GM23338 (cell line): ENCODE data around the gene CNIH3. TPM values are rescaled to one million over a fixed set of nuclear protein-coding genes. Genes with fewer than 3 reads are reported as not detected.

Source experiments
- ATAC-seq: fragments of 200-7000 bp; cut with Tn5 transposase; 3 replicates; pipeline ENCODE4 v1.9.1; 2020
- DNase-seq: peaks from one replicate; pipeline ENCODE4 v3.0.0-alpha.2; 2015; ENCODE audit warnings: low spot score
- H2AFZ ChIP-seq: fragments of 200-600 bp; sonication (generic); 2 replicates; pipeline ENCODE4 v1.8.0; 2016; ENCODE audit warnings: antibody characterized with exemption, mild to moderate bottlenecking, moderate library complexity
- H3F3A ChIP-seq: fragments of 200-600 bp; sonication (generic); replicated peaks from 2 replicates; pipeline ENCODE4 v1.8.0; 2017; ENCODE audit warnings: antibody characterized with exemption, mixed run types, low read depth
- H3K27ac ChIP-seq: fragments of 200-600 bp; sonication (generic); 2 replicates; pipeline ENCODE4 v1.6.1; 2016; ENCODE audit warnings: low read depth
- H3K27me3 ChIP-seq: fragments of 200-600 bp; sonication (generic); 2 replicates; pipeline ENCODE4 v1.8.0; 2016; ENCODE audit warnings: mild to moderate bottlenecking, mixed run types, moderate library complexity; ENCODE audit not compliant: insufficient read depth
- H3K36me3 ChIP-seq: fragments of 200-600 bp; sonication (generic); 2 replicates; pipeline ENCODE4 v1.8.0; 2016; ENCODE audit warnings: mild to moderate bottlenecking; ENCODE audit not compliant: insufficient read depth
- H3K4me1 ChIP-seq: fragments of 200-600 bp; sonication (generic); 2 replicates; pipeline ENCODE4 v1.8.0; 2016; ENCODE audit warnings: mild to moderate bottlenecking, moderate library complexity; ENCODE audit not compliant: insufficient read depth
- H3K4me2 ChIP-seq: fragments of 200-600 bp; sonication (generic); 2 replicates; pipeline ENCODE4 v1.7.1; 2017; ENCODE audit warnings: mixed run types
- H3K4me3 ChIP-seq: fragments of 200-600 bp; sonication (generic); 2 replicates; pipeline ENCODE4 v1.6.1; 2016; ENCODE audit warnings: mixed run types
- H3K79me2 ChIP-seq: fragments of 200-600 bp; sonication (generic); replicated peaks from 2 replicates; pipeline ENCODE4 v1.8.0; 2017; ENCODE audit warnings: mild to moderate bottlenecking; ENCODE audit not compliant: insufficient read depth
- H3K9me2 ChIP-seq: fragments of 200-600 bp; sonication (generic); 2 replicates; pipeline ENCODE4 v1.8.0; 2017; ENCODE audit not compliant: insufficient read depth
- H4K20me1 ChIP-seq: fragments of 200-600 bp; sonication (generic); replicated peaks from 2 replicates; pipeline ENCODE4 v1.8.0; 2017; ENCODE audit warnings: mild to moderate bottlenecking; ENCODE audit not compliant: insufficient read depth
- H3K27ac Mint-ChIP-seq: 2 replicates; pipeline ENCODE4 v1.8.0; 2020; ENCODE audit warnings: inconsistent platforms, mild to moderate bottlenecking, moderate library complexity, mixed read lengths
- H3K27me3 Mint-ChIP-seq: 3 replicates; pipeline ENCODE4 v1.8.0; 2022; ENCODE audit warnings: low read depth, mild to moderate bottlenecking, moderate library complexity, mixed read lengths, inconsistent platforms; ENCODE audit not compliant: insufficient read depth, poor library complexity
- H3K36me3 Mint-ChIP-seq: 3 replicates; pipeline ENCODE4 v1.8.0; 2021; ENCODE audit warnings: low read depth, mild to moderate bottlenecking, inconsistent platforms, moderate library complexity, mixed read lengths
- H3K4me1 Mint-ChIP-seq: 3 replicates; pipeline ENCODE4 v1.8.0; 2020; ENCODE audit warnings: mild to moderate bottlenecking, inconsistent platforms, mixed read lengths
- H3K4me3 Mint-ChIP-seq: 3 replicates; pipeline ENCODE4 v1.8.0; 2021; ENCODE audit warnings: moderate library complexity, mild to moderate bottlenecking, inconsistent platforms, mixed read lengths
- H3K9me3 Mint-ChIP-seq: 3 replicates; pipeline ENCODE4 v1.8.0; 2020; ENCODE audit warnings: moderate library complexity, mild to moderate bottlenecking, inconsistent platforms, mixed read lengths
- ETS1 ChIP-seq: IDR thresholded peaks from 2 replicates; pipeline ENCODE4 v1.6.1; 2016; ENCODE audit warnings: antibody characterized with exemption
- EZH2 ChIP-seq: fragments of 200-600 bp; sonication (generic); IDR thresholded peaks from one replicate; pipeline ENCODE4 v1.8.0; 2017; ENCODE audit warnings: antibody characterized with exemption, mild to moderate bottlenecking, low read depth; ENCODE audit not compliant: unreplicated experiment
- EZH2phosphoT487 ChIP-seq: fragments of 200-600 bp; sonication (generic); IDR thresholded peaks from one replicate; pipeline ENCODE4 v1.8.1; 2018; ENCODE audit warnings: antibody characterized with exemption; ENCODE audit not compliant: unreplicated experiment
- NANOG ChIP-seq: IDR thresholded peaks from 2 replicates; pipeline ENCODE4 v1.6.1; 2016; ENCODE audit warnings: antibody characterized with exemption, borderline replicate concordance
- POLR2AphosphoS5 ChIP-seq: IDR thresholded peaks from 2 replicates; pipeline ENCODE4 v1.6.1; 2016; ENCODE audit warnings: antibody characterized with exemption, low read depth
- STAT1 ChIP-seq: IDR thresholded peaks from one replicate; pipeline ENCODE4 v1.6.1; 2016; ENCODE audit warnings: antibody characterized with exemption; ENCODE audit not compliant: unreplicated experiment
- ZNF462 ChIP-seq: fragments of 250-450 bp; sonication (Bioruptor Pico); IDR thresholded peaks from 2 replicates; pipeline ENCODE4 v1.5.0; 2020; ENCODE audit warnings: mild to moderate bottlenecking, moderate library complexity
- polyA plus RNA-seq: library from polyadenylated mRNA; unstranded; fragments of >200 nt; fragmentation: Nextera tagmentation; extraction: Ambion mirVana; gene quantifications from 2 replicates; pipeline ENCODE4 v1.2.1, GENCODE V29; 2016
- total RNA-seq: library from RNA; depleted of rRNA; stranded (reverse); fragments of >200 nt; shearing (Covaris generic); gene quantifications from 2 replicates; pipeline ENCODE4 v1.2.3, GENCODE V29; 2014
- TF ChIP-seq, protein P1 (sequence below), 2 experiments: fragments of 200-600 bp in 1 of 2; sonication (generic) in 1 of 2; conservative IDR thresholded peaks; 2 replicates each; pipeline versions ENCODE4 v1.5.1 to v1.6.1; 2016 to 2017; ENCODE audit warnings: antibody characterized with exemption in 2 of 2, low read depth in 2 of 2, mild to moderate bottlenecking in 2 of 2, moderate library complexity in 1 of 2

Gene CNIH3
- total and polyA plus RNA-seq, 2 experiments from 2014 or later: 3.6 to 5.1 TPM

- no peak for TF ChIP-seq ZNF462 (CRISPR knock-in tag)
- no peak for TF ChIP-seq STAT1
- no peak for TF ChIP-seq NANOG
- TF ChIP-seq ETS1: no peak
- no peak for TF ChIP-seq POLR2AphosphoS5
- TF ChIP-seq, protein P1, sequence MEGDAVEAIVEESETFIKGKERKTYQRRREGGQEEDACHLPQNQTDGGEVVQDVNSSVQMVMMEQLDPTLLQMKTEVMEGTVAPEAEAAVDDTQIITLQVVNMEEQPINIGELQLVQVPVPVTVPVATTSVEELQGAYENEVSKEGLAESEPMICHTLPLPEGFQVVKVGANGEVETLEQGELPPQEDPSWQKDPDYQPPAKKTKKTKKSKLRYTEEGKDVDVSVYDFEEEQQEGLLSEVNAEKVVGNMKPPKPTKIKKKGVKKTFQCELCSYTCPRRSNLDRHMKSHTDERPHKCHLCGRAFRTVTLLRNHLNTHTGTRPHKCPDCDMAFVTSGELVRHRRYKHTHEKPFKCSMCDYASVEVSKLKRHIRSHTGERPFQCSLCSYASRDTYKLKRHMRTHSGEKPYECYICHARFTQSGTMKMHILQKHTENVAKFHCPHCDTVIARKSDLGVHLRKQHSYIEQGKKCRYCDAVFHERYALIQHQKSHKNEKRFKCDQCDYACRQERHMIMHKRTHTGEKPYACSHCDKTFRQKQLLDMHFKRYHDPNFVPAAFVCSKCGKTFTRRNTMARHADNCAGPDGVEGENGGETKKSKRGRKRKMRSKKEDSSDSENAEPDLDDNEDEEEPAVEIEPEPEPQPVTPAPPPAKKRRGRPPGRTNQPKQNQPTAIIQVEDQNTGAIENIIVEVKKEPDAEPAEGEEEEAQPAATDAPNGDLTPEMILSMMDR (conservative IDR thresholded peaks at IDR 0.05; ENCODE audit: low read depth in 2 of 2): no peak
Measured at GRCh38 chr1:224742349-224742748, 126.2 kb downstream of the CNIH3 start (continued).

DNA sequence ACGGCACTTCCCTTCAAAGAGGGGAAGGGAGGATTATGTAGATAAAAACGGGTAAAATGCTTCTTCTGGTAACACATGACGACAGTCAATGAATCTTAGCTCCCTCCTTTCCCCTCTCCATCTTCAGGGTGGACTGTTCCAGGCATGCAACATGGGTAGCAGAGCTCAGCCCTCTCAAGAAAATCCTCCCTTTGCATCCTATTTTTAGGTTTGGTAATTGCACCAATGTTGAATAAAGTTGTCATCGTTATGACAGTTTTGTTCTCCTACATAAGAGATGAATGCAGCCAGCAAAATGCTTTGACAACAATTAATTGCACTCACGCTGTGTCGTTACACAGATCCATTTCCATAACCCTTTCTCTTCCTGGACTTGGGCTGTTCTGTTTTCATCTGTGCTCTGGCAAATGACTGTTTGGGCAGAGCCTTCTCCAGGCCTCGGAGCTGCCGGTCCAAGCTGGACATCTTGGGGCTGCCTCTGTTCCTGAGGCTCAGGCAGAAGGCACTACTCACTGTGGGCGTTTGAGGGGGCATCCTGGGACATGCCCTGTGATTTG lies 127.6 kb downstream of the CNIH3 start:
- DNase-seq: no peak
- H3K4me1 ChIP-seq: peaks cover 5% of the 10 kb centered on the region
- Mint-ChIP-seq H3K27me3 (peaks cover 8% of the 10 kb centered on the region), H3K4me1 (peaks cover 16% of the 10 kb centered on the region), H3K4me3 (no peak overlapping the region), H3K27ac (peak overlapping the region; percentile 50; the same call in 1 of the 2 replicates), H3K36me3 (no peaks in the 10 kb centered on the region), H3K9me3 (no peaks in the 10 kb centered on the region)
- no peaks in the 10 kb centered on the region for H3K27me3 ChIP-seq
- peaks cover 10% of the 10 kb centered on the region; the same call in 1 of the 2 replicates for H3K9me2 ChIP-seq
- H3K4me2 ChIP-seq: no peak overlapping the region
- H3K36me3 ChIP-seq: no peaks in the 10 kb centered on the region
- no peak overlapping the region for H2AFZ ChIP-seq
- H3F3A ChIP-seq: no peaks in the 10 kb centered on the region
- no peak overlapping the region for H3K4me3 ChIP-seq
- no peaks in the 10 kb centered on the region for H3K79me2 ChIP-seq
- no peaks in the 10 kb centered on the region for H4K20me1 ChIP-seq
- no peak overlapping the region for H3K27ac ChIP-seq
- no peak for ATAC-seq
- no peak for TF ChIP-seq EZH2
- no peak for TF ChIP-seq EZH2phosphoT487
